Right lobe of liver (tissue), 4 donors: Measurements from ENCODE around the gene TRAP1.

Experiments used
- POLR2A ChIP-seq: fragments of 450-650 bp; IDR thresholded peaks from one replicate; pipeline ENCODE4 v1.6.1; 2017; ENCODE audit warnings: antibody characterized with exemption, mild to moderate bottlenecking
- TF ChIP-seq, protein P1 (sequence below), 4 donors: fragments of 200-600 bp in 3 of 4; fragments of 450-650 bp in 1 of 4; IDR thresholded peaks; one replicate each; pipeline versions ENCODE4 v1.5.1 to v1.8.0; 2016 to 2022; ENCODE audit warnings: antibody characterized with exemption in 4 of 4, mild to moderate bottlenecking in 2 of 4
- donor health status: DM: no; HTN: no; CAD: no.
- donor health status: DM: no; HTN: no; CAD: no.
- donor health status: DM: no; HTN: yes; CAD: no.

GRCh38 chr16:3755249-3755648 is 37.9 kb upstream of the TRAP1 start:
- TF ChIP-seq, protein P1, sequence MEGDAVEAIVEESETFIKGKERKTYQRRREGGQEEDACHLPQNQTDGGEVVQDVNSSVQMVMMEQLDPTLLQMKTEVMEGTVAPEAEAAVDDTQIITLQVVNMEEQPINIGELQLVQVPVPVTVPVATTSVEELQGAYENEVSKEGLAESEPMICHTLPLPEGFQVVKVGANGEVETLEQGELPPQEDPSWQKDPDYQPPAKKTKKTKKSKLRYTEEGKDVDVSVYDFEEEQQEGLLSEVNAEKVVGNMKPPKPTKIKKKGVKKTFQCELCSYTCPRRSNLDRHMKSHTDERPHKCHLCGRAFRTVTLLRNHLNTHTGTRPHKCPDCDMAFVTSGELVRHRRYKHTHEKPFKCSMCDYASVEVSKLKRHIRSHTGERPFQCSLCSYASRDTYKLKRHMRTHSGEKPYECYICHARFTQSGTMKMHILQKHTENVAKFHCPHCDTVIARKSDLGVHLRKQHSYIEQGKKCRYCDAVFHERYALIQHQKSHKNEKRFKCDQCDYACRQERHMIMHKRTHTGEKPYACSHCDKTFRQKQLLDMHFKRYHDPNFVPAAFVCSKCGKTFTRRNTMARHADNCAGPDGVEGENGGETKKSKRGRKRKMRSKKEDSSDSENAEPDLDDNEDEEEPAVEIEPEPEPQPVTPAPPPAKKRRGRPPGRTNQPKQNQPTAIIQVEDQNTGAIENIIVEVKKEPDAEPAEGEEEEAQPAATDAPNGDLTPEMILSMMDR (IDR thresholded peaks at IDR 0.05): no peak
- no peak for TF ChIP-seq POLR2A
